ENCODE results near the gene OTOG.
"Not testable (repeated sequence)": the region's sequence is repeated elsewhere in the genome, so short reads cannot be mapped to it uniquely, and the experiment has no call there.

OTOG gene

GRCh38 chr11:17607591-17608570 lies 60.8 kb downstream of the OTOG start:
- DNase-seq, result no peak

- no peak for DNase-seq
Measured at GRCh38 chr11:17608821-17609220, 61.8 kb downstream of the OTOG start.

GRCh38 chr11:17609291-17610084 lies 62.4 kb downstream of the OTOG start:
- DNase-seq, result no peak

GRCh38 chr11:17610085-17610894 lies 63.2 kb downstream of the OTOG start:
- DNase-seq, result no peak

GRCh38 chr11:17611049-17611448 lies 64.0 kb downstream of the OTOG start:
- no peak for DNase-seq

GRCh38 chr11:17611503-17612220 lies 64.6 kb downstream of the OTOG start:
- no peak for DNase-seq

GRCh38 chr11:17612221-17613188 lies 65.4 kb downstream of the OTOG start:
- DNase-seq, result no peak

- DNase-seq, result no peak
Measured at GRCh38 chr11:17613428-17613962, 66.4 kb downstream of the OTOG start.

- no peak for DNase-seq
Measured at GRCh38 chr11:17613983-17614382, 66.9 kb downstream of the OTOG start.

- not testable (repeated sequence) for DNase-seq
Measured at GRCh38 chr11:17622711-17623110, 75.7 kb downstream of the OTOG start.

GRCh38 chr11:17629113-17629512 lies 82.1 kb downstream of the OTOG start:
- DNase-seq, result no peak

- DNase-seq, result no peak
Measured at GRCh38 chr11:17630936-17631335, 83.9 kb downstream of the OTOG start.

- no peak for DNase-seq
Measured at GRCh38 chr11:17631702-17632365, 84.8 kb downstream of the OTOG start.

GRCh38 chr11:17633279-17633986 lies 86.4 kb downstream of the OTOG start:
- no peak for DNase-seq

- no peak for DNase-seq
Measured at GRCh38 chr11:17633987-17634775, 87.1 kb downstream of the OTOG start.

- DNase-seq, result no peak
Measured at GRCh38 chr11:17634776-17635550, 87.9 kb downstream of the OTOG start.

- no peak for DNase-seq
Measured at GRCh38 chr11:17635551-17635938, 88.5 kb downstream of the OTOG start.

GRCh38 chr11:17636721-17637120 lies 89.7 kb downstream of the OTOG start:
- no peak for DNase-seq
